Common myeloid progenitor, CD34-positive (primary cell): Measurements from ENCODE around the gene CXCL16.

ENCODE experiments used
- CTCF ChIA-PET: fragments of 350-600 bp; sonication (Branson Sonifier 250); formaldehyde crosslinking; loops from one replicate; lab custom pipeline; 2021; ENCODE audit warnings: antibody characterized with exemption; lab: Charles Lee
- POLR2A ChIA-PET: fragments of 350-600 bp; sonication (Branson Sonifier 250); formaldehyde crosslinking; loops from one replicate; lab custom pipeline; 2021; ENCODE audit warnings: antibody characterized with exemption; lab: Charles Lee
- DNase-seq, 3 donors: peaks; one replicate each; pipeline versions ENCODE4 v3.0.0 to v3.0.0-alpha.2; 2013
- H3K27ac ChIP-seq, 2 experiments: 1 replicate in 1 of 2; 2 replicates in 1 of 2; pipeline ENCODE4 v1.7.0; 2013; ENCODE audit warnings: inconsistent platforms in 2 of 2, low read length in 2 of 2, mild to moderate bottlenecking in 2 of 2, low read depth in 1 of 2, moderate library complexity in 1 of 2; ENCODE audit not compliant: severe bottlenecking in 2 of 2, insufficient read depth in 1 of 2, poor library complexity in 1 of 2
- H3K27me3 ChIP-seq, 5 experiments: replicated peaks in 2 of 5; 1 replicate in 3 of 5; 2 replicates in 2 of 5; pipeline versions ENCODE4 v1.6.1 to v1.7.0; 2013; ENCODE audit warnings: low read length in 4 of 5, mild to moderate bottlenecking in 2 of 5, moderate library complexity in 2 of 5, inconsistent platforms in 1 of 5; ENCODE audit not compliant: insufficient read depth in 5 of 5, control insufficient read depth in 4 of 5
- H3K36me3 ChIP-seq, 4 experiments: 1 replicate in 2 of 4; 2 replicates in 2 of 4; pipeline versions ENCODE4 v1.6.1 to v1.7.0; 2013; ENCODE audit warnings: low read length in 3 of 4, control low read depth in 1 of 4, mild to moderate bottlenecking in 1 of 4; ENCODE audit not compliant: control insufficient read depth in 4 of 4, insufficient read depth in 4 of 4
- H3K4me1 ChIP-seq, 4 experiments: 1 replicate in 3 of 4; 2 replicates in 1 of 4; pipeline versions ENCODE4 v1.6.1 to v1.7.1; 2013; ENCODE audit warnings: low read length in 3 of 4, mild to moderate bottlenecking in 3 of 4, control low read depth in 1 of 4, inconsistent platforms in 1 of 4, moderate library complexity in 1 of 4; ENCODE audit not compliant: control insufficient read depth in 4 of 4, insufficient read depth in 4 of 4; ENCODE audit errors: control extremely low read depth in 1 of 4
- H3K4me3 ChIP-seq, 7 experiments: 1 replicate in 4 of 7; 2 replicates in 3 of 7; pipeline versions ENCODE4 v1.5.1 to v1.7.0; 2013; ENCODE audit warnings: mild to moderate bottlenecking in 7 of 7, low read length in 6 of 7, moderate library complexity in 6 of 7, inconsistent platforms in 2 of 7, low read depth in 2 of 7, control low read depth in 1 of 7; ENCODE audit not compliant: insufficient read depth in 4 of 7, control insufficient read depth in 1 of 7; ENCODE audit errors: extremely low read depth in 1 of 7
- H3K9me3 ChIP-seq, 5 experiments: 1 replicate in 4 of 5; 2 replicates in 1 of 5; pipeline versions ENCODE4 v1.6.1 to v1.7.1; 2013; ENCODE audit warnings: low read length in 4 of 5, mild to moderate bottlenecking in 2 of 5, inconsistent platforms in 1 of 5, low read depth in 1 of 5, moderate library complexity in 1 of 5; ENCODE audit not compliant: control insufficient read depth in 4 of 5, insufficient read depth in 2 of 5; ENCODE audit errors: control extremely low read depth in 1 of 5
- WGBS: methylation state at CpG from one replicate; pipeline ENCODE4 v1.1.5; 2013; ENCODE audit not compliant: insufficient coverage; 5-methylcytosine and 5-hydroxymethylcytosine counted together

CXCL16 gene

GRCh38 chr17:4735876-4736651 lies 3.7 kb downstream of the CXCL16 start:
- Histone ChIP-seq H3K4me1 (peaks cover 4 to 47% (median 37%) of the 10 kb centered on the region in 4 experiments), H3K36me3 (no peaks in the 10 kb centered on the region), H3K27me3 (peaks cover 0 to 47% (median 18%) of the 10 kb centered on the region in 5 experiments), H3K27ac (no peak overlapping the region), H3K4me3 (no peak overlapping the region), H3K9me3 (no peaks in the 10 kb centered on the region)
- ChIA-PET CTCF (interaction anchor here (0.7 to 2.4 kb wide), 3 partner anchors 26 to 154 kb away, joined by 3 to 12 read pairs (median 3); partner anchors contain the start of gene ARRB2), POLR2A (no interaction called here)
- DNase-seq = peak in 2 of 3 donors; percentile 50 to 62
- 57% methylated on average over 7 of the region's 9 CpGs for WGBS

- Histone ChIP-seq H3K4me3 (no peak overlapping the region), H3K36me3 (no peaks in the 10 kb centered on the region), H3K4me1 (peaks cover 8 to 53% (median 44%) of the 10 kb centered on the region in 4 experiments), H3K9me3 (no peaks in the 10 kb centered on the region), H3K27me3 (peaks cover 0 to 36% (median 12%) of the 10 kb centered on the region in 5 experiments), H3K27ac (no peak overlapping the region)
- ChIA-PET CTCF (interaction anchor here (0.7 to 2.4 kb wide), 4 partner anchors 12 to 55 kb away, joined by 3 to 12 read pairs (median 4); partner anchors contain the start of gene GLTPD2), POLR2A (no interaction called here)
- 100% methylated on average over 3 of the region's 8 CpGs for WGBS
- no peak for DNase-seq
Measured at GRCh38 chr17:4734857-4735475, 4.8 kb downstream of the CXCL16 start.

GRCh38 chr17:4733073-4733531 lies 6.6 kb downstream of the CXCL16 start:
- Histone ChIP-seq H3K4me1 (peaks cover 8 to 39% (median 28%) of the 10 kb centered on the region in 4 experiments), H3K27me3 (peaks cover 0 to 18% (median 2%) of the 10 kb centered on the region in 5 experiments), H3K9me3 (no peaks in the 10 kb centered on the region), H3K36me3 (no peaks in the 10 kb centered on the region), H3K27ac (no peak overlapping the region), H3K4me3 (peak overlapping the region in 2 of 7 experiments; percentile 55 to 57)
- POLR2A ChIA-PET = interaction anchor here (0.7 kb wide), 1 partner anchor 15 kb away, joined by 4 read pairs; no protein-coding TSS in a partner anchor
- DNase-seq = peak; percentile 85 to 95 (median 95)
- CTCF ChIA-PET = interaction anchor here (1.0 to 2.5 kb wide), 10 partner anchors 8 to 158 kb away, joined by 3 to 21 read pairs (median 6); partner anchors contain the start of gene ARRB2
- WGBS = 60% methylated on average over 5 of the region's 6 CpGs

GRCh38 chr17:4728124-4728523 lies 11.6 kb downstream of the CXCL16 start:
- no peak overlapping the region for H3K4me3 ChIP-seq
- ChIA-PET CTCF (no interaction called here), POLR2A (no interaction called here)
- H3K9me3 ChIP-seq = no peaks in the 10 kb centered on the region
- peaks cover 4 to 30% (median 23%) of the 10 kb centered on the region in 4 experiments for H3K4me1 ChIP-seq
- WGBS = no CpG with 5 or more reads among the region's 3 CpGs
- H3K27ac ChIP-seq = no peak overlapping the region
- no peaks in the 10 kb centered on the region for H3K36me3 ChIP-seq
- H3K27me3 ChIP-seq = no peaks in the 10 kb centered on the region
- DNase-seq = no peak

- DNase-seq = no peak
- CTCF ChIA-PET = interaction anchor here (0.9 to 2.6 kb wide), 6 partner anchors 10 to 157 kb away, joined by 3 to 9 read pairs (median 4); partner anchors contain the start of gene PELP1
- Histone ChIP-seq H3K4me3 (no peak overlapping the region), H3K4me1 (peaks cover 4 to 9% (median 9%) of the 10 kb centered on the region in 4 experiments), H3K9me3 (no peaks in the 10 kb centered on the region), H3K36me3 (peaks cover 0 to 12% (median 8%) of the 10 kb centered on the region in 4 experiments), H3K27ac (no peak overlapping the region), H3K27me3 (no peaks in the 10 kb centered on the region)
- POLR2A ChIA-PET = interaction anchor here (0.6 kb wide), 1 partner anchor 563 kb away, joined by 6 read pairs; no protein-coding TSS in a partner anchor
- WGBS = 97% methylated on average over 6 of the region's 9 CpGs
Measured at GRCh38 chr17:4725646-4726310, 13.9 kb downstream of the CXCL16 start.

GRCh38 chr17:4724650-4725049 lies 15.1 kb downstream of the CXCL16 start:
- 92% methylated on average over 4 of the region's 5 CpGs for WGBS
- POLR2A ChIA-PET = interaction anchor here (0.6 to 0.9 kb wide), 2 partner anchors 13 to 71 kb away, joined by 5 read pairs; partner anchors contain the start of gene PSMB6
- no peak overlapping the region for H3K27ac ChIP-seq

More at GRCh38 chr17:4724650-4725049, 15.1 kb downstream of the CXCL16 start:
- Histone ChIP-seq H3K4me3 (no peak overlapping the region), H3K27me3 (no peaks in the 10 kb centered on the region), H3K36me3 (peaks cover 1 to 23% (median 17%) of the 10 kb centered on the region in 4 experiments), H3K9me3 (no peaks in the 10 kb centered on the region), H3K4me1 (peaks cover 0 to 5% (median 4%) of the 10 kb centered on the region in 4 experiments)
- no peak for DNase-seq
- CTCF ChIA-PET = interaction anchor here (0.6 to 2.6 kb wide), 5 partner anchors 9 to 157 kb away, joined by 3 to 9 read pairs (median 4); no protein-coding TSS in a partner anchor
